ENCODE measurements around the gene IGSF22.

The IGSF22 gene

DNA sequence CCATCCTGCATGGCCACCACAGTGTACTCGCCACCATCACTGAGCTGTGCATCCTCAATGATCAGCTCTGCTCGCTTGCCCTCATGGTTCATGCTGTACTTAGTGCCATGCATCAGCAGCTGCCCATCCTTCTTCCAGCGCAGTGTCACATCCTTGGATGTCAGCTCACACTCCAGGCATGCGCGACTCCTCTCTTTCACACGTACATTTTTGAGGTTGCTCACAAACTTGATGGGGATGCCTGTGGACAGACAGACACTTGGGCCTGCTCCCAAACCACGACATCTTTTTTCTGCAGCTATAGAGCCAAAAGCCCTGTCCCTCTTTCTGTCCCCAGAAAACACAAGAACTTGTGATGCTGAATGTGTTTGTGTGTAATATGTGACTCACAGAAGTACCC, 10.5 kb downstream of the IGSF22 start:
- no peak overlapping the region for H3K9ac ChIP-seq (ENCODE audit: low read length)
- peaks cover 7% of the 10 kb centered on the region for H3K9me3 ChIP-seq (ENCODE audit: insufficient read depth, low read depth, low read length)
- H4K91ac ChIP-seq (ENCODE audit: low read depth, low read length) = no peak overlapping the region
- H3K27ac ChIP-seq (ENCODE audit: low read depth, low read length) = no peak overlapping the region
- H2BK12ac ChIP-seq (ENCODE audit: low read length) = no peak overlapping the region
- H2AK5ac ChIP-seq (ENCODE audit: low read length) = no peak overlapping the region
- no peaks in the 10 kb centered on the region for H3K79me1 ChIP-seq (ENCODE audit: low read length)
- no peak for DNase-seq
- no peak overlapping the region for H3K4me3 ChIP-seq (ENCODE audit: low read depth, low read length)
- H3K18ac ChIP-seq (ENCODE audit: low read length) = no peak overlapping the region
- H3K4me1 ChIP-seq (ENCODE audit: control insufficient read depth in 1 of 2, insufficient read depth in 2 of 2, low read length in 2 of 2) = no peaks in the 10 kb centered on the region
- no peaks in the 10 kb centered on the region for H3K36me3 ChIP-seq (ENCODE audit: control insufficient read depth in 1 of 2, insufficient read depth in 2 of 2, low read length in 2 of 2)
- no peak overlapping the region for H3K4ac ChIP-seq (ENCODE audit: low read depth, low read length)
- H2BK120ac ChIP-seq (ENCODE audit: insufficient read depth, low read length, poor library complexity) = no peak overlapping the region
- H2AFZ ChIP-seq (ENCODE audit: insufficient read depth, low read length, poor library complexity) = no peak overlapping the region
- no peak overlapping the region for H2BK5ac ChIP-seq (ENCODE audit: low read depth, low read length, poor library complexity)
- peaks cover 5% of the 10 kb centered on the region for H3K27me3 ChIP-seq (ENCODE audit: insufficient read depth, low read length)
- H4K12ac ChIP-seq (ENCODE audit: low read depth, low read length) = no peak overlapping the region
- no peak overlapping the region for H3K23ac ChIP-seq (ENCODE audit: low read length)
- H3K4me2 ChIP-seq (ENCODE audit: low read length) = no peak overlapping the region
- WGBS (ENCODE audit: extremely low coverage, insufficient coverage, insufficient read length) = no CpG with 5 or more reads among the region's 7 CpGs
- no peaks in the 10 kb centered on the region for H3K79me2 ChIP-seq (ENCODE audit: control insufficient read depth, insufficient read depth, low read length, poor library complexity)
- no peak overlapping the region for H3K14ac ChIP-seq (ENCODE audit: low read length)
- H4K8ac ChIP-seq (ENCODE audit: low read depth, low read length) = no peak overlapping the region

DNA sequence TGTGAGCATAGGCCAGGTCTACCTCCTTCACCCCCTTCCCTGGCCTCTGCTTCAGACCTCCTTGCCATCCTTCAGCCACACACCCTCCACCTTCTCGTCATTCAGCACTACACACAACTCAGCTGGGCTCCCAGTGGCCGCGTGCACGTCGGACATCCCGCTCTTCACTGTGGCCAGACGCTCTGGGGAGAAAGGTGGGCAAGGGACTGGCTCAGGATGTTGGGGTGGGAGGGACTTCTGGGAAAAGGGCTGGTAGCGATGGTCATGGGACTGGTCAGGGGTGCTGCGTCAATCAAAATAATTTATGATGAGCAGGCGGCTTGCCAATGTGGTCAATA, 11.6 kb downstream of the IGSF22 start:
- no CpG with 5 or more reads among the region's 10 CpGs for WGBS (ENCODE audit: extremely low coverage, insufficient coverage, insufficient read length)

DNA sequence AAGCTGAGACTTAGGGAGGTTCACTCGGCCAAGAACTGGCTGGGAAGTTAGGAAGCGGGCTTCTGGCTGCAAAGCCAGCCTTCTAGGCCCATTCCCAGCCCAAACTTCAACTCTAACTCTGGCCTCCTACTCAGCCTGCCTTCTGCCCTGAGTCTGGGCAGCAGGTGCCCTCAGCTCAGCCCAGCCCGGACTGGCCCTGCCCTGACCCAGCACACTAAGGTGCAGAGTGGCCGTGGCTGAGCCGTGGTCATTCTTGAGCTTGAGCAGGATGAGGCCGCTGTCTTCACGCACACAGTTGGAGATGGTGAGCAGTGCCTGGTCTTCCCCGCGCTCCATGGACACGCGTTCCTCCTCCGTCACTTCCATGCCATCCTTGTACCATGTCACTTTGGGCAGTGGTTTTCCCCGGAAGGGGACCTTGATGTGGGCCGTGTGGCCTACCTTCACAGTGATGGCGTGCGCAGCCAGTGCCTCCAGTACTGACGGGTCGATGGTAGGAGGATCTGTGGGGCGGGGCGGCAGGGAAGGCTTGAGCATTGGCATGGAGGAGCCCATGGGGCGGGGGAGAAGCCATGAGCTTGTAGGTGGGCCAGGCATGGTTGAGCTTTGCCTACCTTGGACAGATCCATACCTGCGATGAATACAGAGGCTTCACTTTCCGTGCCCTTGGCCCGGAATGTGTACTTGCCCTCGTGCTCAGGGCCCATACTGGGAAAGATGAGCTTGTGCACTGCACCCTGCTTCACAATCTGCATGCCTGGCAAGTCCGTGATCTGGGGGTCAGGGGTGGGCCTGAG, 12.1 kb downstream of the IGSF22 start:
- no peak for DNase-seq
- Histone ChIP-seq H3K27ac (ENCODE audit: low read depth, low read length) (no peak overlapping the region), H3K4me3 (ENCODE audit: low read depth, low read length) (no peak overlapping the region), H3K4ac (ENCODE audit: low read depth, low read length) (no peak overlapping the region), H3K23ac (ENCODE audit: low read length) (no peak overlapping the region), H4K91ac (ENCODE audit: low read depth, low read length) (no peak overlapping the region), H2AFZ (ENCODE audit: insufficient read depth, low read length, poor library complexity) (no peak overlapping the region), H3K14ac (ENCODE audit: low read length) (no peak overlapping the region), H2BK12ac (ENCODE audit: low read length) (no peak overlapping the region), H3K4me1 (ENCODE audit: control insufficient read depth in 1 of 2, insufficient read depth in 2 of 2, low read length in 2 of 2) (no peaks in the 10 kb centered on the region), H3K79me1 (ENCODE audit: low read length) (no peaks in the 10 kb centered on the region), H3K27me3 (ENCODE audit: insufficient read depth, low read length) (peaks cover 5% of the 10 kb centered on the region), H3K4me2 (ENCODE audit: low read length) (no peak overlapping the region), H2AK5ac (ENCODE audit: low read length) (no peak overlapping the region), H3K79me2 (ENCODE audit: control insufficient read depth, insufficient read depth, low read length, poor library complexity) (no peaks in the 10 kb centered on the region), H3K9ac (ENCODE audit: low read length) (no peak overlapping the region), H3K9me3 (ENCODE audit: insufficient read depth, low read depth, low read length) (peaks cover 7% of the 10 kb centered on the region), H2BK5ac (ENCODE audit: low read depth, low read length, poor library complexity) (no peak overlapping the region), H3K18ac (ENCODE audit: low read length) (no peak overlapping the region), H2BK120ac (ENCODE audit: insufficient read depth, low read length, poor library complexity) (no peak overlapping the region), H4K12ac (ENCODE audit: low read depth, low read length) (no peak overlapping the region), H3K36me3 (ENCODE audit: control insufficient read depth in 1 of 2, insufficient read depth in 2 of 2, low read length in 2 of 2) (no peaks in the 10 kb centered on the region), H4K8ac (ENCODE audit: low read depth, low read length) (no peak overlapping the region)
- WGBS (ENCODE audit: extremely low coverage, insufficient coverage, insufficient read length) = no CpG with 5 or more reads among the region's 26 CpGs

More for the DNA sequence above, 11.6 kb downstream of the IGSF22 start:
- no peak overlapping the region for H3K9ac ChIP-seq (ENCODE audit: low read length)
- no peak overlapping the region for H3K18ac ChIP-seq (ENCODE audit: low read length)
- H2BK120ac ChIP-seq (ENCODE audit: insufficient read depth, low read length, poor library complexity) = no peak overlapping the region
- no peak overlapping the region for H3K27ac ChIP-seq (ENCODE audit: low read depth, low read length)
- no peak overlapping the region for H3K4me2 ChIP-seq (ENCODE audit: low read length)
- no peak overlapping the region for H3K14ac ChIP-seq (ENCODE audit: low read length)
- H2BK5ac ChIP-seq (ENCODE audit: low read depth, low read length, poor library complexity) = no peak overlapping the region
- no peaks in the 10 kb centered on the region for H3K79me1 ChIP-seq (ENCODE audit: low read length)
- H2BK12ac ChIP-seq (ENCODE audit: low read length) = no peak overlapping the region
- H3K4me1 ChIP-seq (ENCODE audit: control insufficient read depth in 1 of 2, insufficient read depth in 2 of 2, low read length in 2 of 2) = no peaks in the 10 kb centered on the region
- no peak for DNase-seq
- H3K27me3 ChIP-seq (ENCODE audit: insufficient read depth, low read length) = peaks cover 5% of the 10 kb centered on the region
- no peak overlapping the region for H3K4me3 ChIP-seq (ENCODE audit: low read depth, low read length)
- H3K9me3 ChIP-seq (ENCODE audit: insufficient read depth, low read depth, low read length) = peaks cover 7% of the 10 kb centered on the region
- H3K4ac ChIP-seq (ENCODE audit: low read depth, low read length) = no peak overlapping the region
- no peak overlapping the region for H4K91ac ChIP-seq (ENCODE audit: low read depth, low read length)
- H4K12ac ChIP-seq (ENCODE audit: low read depth, low read length) = no peak overlapping the region
- no peaks in the 10 kb centered on the region for H3K79me2 ChIP-seq (ENCODE audit: control insufficient read depth, insufficient read depth, low read length, poor library complexity)
- no peak overlapping the region for H2AK5ac ChIP-seq (ENCODE audit: low read length)
- H3K36me3 ChIP-seq (ENCODE audit: control insufficient read depth in 1 of 2, insufficient read depth in 2 of 2, low read length in 2 of 2) = no peaks in the 10 kb centered on the region
- no peak overlapping the region for H4K8ac ChIP-seq (ENCODE audit: low read depth, low read length)
- no peak overlapping the region for H2AFZ ChIP-seq (ENCODE audit: insufficient read depth, low read length, poor library complexity)
- no peak overlapping the region for H3K23ac ChIP-seq (ENCODE audit: low read length)

DNA sequence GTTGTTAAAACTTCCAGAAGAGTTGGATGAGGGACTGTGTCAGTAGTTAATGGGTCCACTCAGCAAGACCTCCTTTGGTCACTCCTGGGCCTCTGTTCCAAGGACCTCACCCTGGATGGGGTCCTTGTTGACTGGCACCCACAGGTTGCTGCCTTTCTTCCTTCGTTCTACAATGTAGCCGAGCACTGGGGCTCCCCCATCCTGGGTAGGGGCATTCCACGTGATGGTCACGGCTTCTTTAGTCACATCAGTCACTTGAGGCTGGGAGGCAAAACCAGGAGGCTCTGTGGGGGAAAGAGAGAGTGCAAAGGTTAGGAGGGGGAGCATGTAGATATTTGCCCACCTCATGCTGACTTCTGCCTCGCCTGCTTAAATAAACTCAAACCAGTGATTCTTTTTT, 15.4 kb downstream of the IGSF22 start:
- WGBS (ENCODE audit: extremely low coverage, insufficient coverage, insufficient read length) = no CpG with 5 or more reads among the region's 5 CpGs
- Histone ChIP-seq H3K9ac (ENCODE audit: low read length) (no peak overlapping the region), H2BK12ac (ENCODE audit: low read length) (no peak overlapping the region), H3K36me3 (ENCODE audit: control insufficient read depth in 1 of 2, insufficient read depth in 2 of 2, low read length in 2 of 2) (no peaks in the 10 kb centered on the region), H3K9me3 (ENCODE audit: insufficient read depth, low read depth, low read length) (peaks cover 10% of the 10 kb centered on the region), H4K91ac (ENCODE audit: low read depth, low read length) (no peak overlapping the region), H3K18ac (ENCODE audit: low read length) (no peak overlapping the region), H3K4me1 (ENCODE audit: control insufficient read depth in 1 of 2, insufficient read depth in 2 of 2, low read length in 2 of 2) (no peaks in the 10 kb centered on the region), H3K4me2 (ENCODE audit: low read length) (no peak overlapping the region), H3K23ac (ENCODE audit: low read length) (no peak overlapping the region), H3K27me3 (ENCODE audit: insufficient read depth, low read length) (no peaks in the 10 kb centered on the region), H2AFZ (ENCODE audit: insufficient read depth, low read length, poor library complexity) (no peak overlapping the region), H3K79me1 (ENCODE audit: low read length) (no peaks in the 10 kb centered on the region), H3K79me2 (ENCODE audit: control insufficient read depth, insufficient read depth, low read length, poor library complexity) (no peaks in the 10 kb centered on the region), H2AK5ac (ENCODE audit: low read length) (no peak overlapping the region), H2BK5ac (ENCODE audit: low read depth, low read length, poor library complexity) (no peak overlapping the region), H4K8ac (ENCODE audit: low read depth, low read length) (no peak overlapping the region), H3K27ac (ENCODE audit: low read depth, low read length) (no peak overlapping the region), H3K14ac (ENCODE audit: low read length) (no peak overlapping the region), H2BK120ac (ENCODE audit: insufficient read depth, low read length, poor library complexity) (no peak overlapping the region), H4K12ac (ENCODE audit: low read depth, low read length) (no peak overlapping the region), H3K4ac (ENCODE audit: low read depth, low read length) (no peak overlapping the region), H3K4me3 (ENCODE audit: low read depth, low read length) (no peak overlapping the region)
- no peak for DNase-seq
